Cerebellar nuclear complex (tissue), 1 donor: ENCODE measurements around the gene ZNF827.

Source experiments
- DNase-seq, 2 experiments: peaks; one replicate each; lab custom pipeline; 2025; lab: John Stamatoyannopoulos, UW

ZNF827 gene

GRCh38 chr4:145719752-145720624, 218.6 kb downstream of the ZNF827 start:
- no peak for DNase-seq

GRCh38 chr4:145716661-145717200, 221.9 kb downstream of the ZNF827 start:
- no peak for DNase-seq

GRCh38 chr4:145716200-145716599, 222.4 kb downstream of the ZNF827 start:
- DNase-seq = no peak

GRCh38 chr4:145709843-145710242, 228.8 kb downstream of the ZNF827 start:
- DNase-seq = no peak

- no peak for DNase-seq
These were observed 229.3 kb downstream of the ZNF827 start for GRCh38 chr4:145709336-145709735.
